ENCODE results near the gene RPP30. TPM values are rescaled to one million over a fixed set of nuclear protein-coding genes. Genes with fewer than 3 reads are reported as not detected.
A peak's percentile ranks its signal among the peaks of the same experiment; 100 is the strongest.
"Not testable (repeated sequence)": the region's sequence is repeated elsewhere in the genome, so short reads cannot be mapped to it uniquely, and the experiment has no call there.

The RPP30 gene
- total and polyA plus RNA-seq, 9 of the 15 experiments (the other 6 are each of a cell fraction or from before 2014, with no cell fraction given), result 37.3 to 170 (median 69.1) TPM

DNA sequence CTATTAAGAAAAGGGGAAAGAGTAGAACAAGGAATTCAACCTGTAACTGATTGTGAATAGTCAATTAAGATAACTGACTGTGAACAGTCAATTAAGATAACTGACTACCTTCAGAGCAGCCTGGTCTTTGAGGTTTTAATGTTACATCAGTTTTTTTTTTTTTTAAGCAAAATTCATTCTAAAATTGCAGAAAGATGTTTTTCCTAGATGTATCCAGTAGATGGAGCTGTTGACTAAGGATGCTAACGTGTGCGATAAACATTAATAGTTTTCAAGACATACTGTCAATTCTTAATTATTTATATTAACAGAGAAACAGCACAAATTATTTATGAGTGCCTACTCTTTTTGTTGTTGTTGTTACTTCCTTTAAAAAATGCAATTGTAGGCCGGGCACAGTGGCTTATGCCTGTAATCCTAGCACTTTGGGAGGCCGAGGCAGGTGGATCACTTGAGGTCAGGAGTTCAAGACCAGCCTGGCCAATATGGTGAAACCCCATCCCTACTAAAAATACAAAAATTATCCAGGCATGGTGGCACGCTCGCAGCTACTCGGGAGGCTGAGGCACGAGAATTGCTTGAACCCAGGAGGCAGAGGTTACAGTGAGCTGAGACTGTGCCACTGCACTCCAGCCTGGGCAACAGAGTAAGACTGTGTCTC lies 8.4 kb downstream of the RPP30 start:
- H2AFZ ChIP-seq (ENCODE audit: low read depth, low read length); H3K27ac ChIP-seq (ENCODE audit: extremely low read depth, low read depth, low read length); H3K9me1 ChIP-seq (ENCODE audit: control insufficient read depth, insufficient read depth, low read length); H4K20me1 ChIP-seq (replicated peaks; ENCODE audit: control insufficient read depth, insufficient read depth, low read length); H3K4me3 ChIP-seq; H3K9me3 ChIP-seq (replicated peaks; ENCODE audit: control insufficient read depth, insufficient read depth, low read depth, low read length); ATAC-seq; H3K9ac ChIP-seq (ENCODE audit: insufficient read depth in 1 of 2, low read depth in 2 of 2, low read length in 2 of 2); H3K4me1 ChIP-seq (replicated peaks in 1 of 2; ENCODE audit: control insufficient read depth in 2 of 2, insufficient read depth in 2 of 2, low read length in 2 of 2); H3K27me3 ChIP-seq (ENCODE audit: control insufficient read depth in 2 of 2, insufficient read depth in 2 of 2, low read length in 2 of 2); BruUV-seq (replicated peaks); H3K79me2 ChIP-seq (ENCODE audit: control insufficient read depth, insufficient read depth, low read length); in situ Hi-C loops (cut with MboI); H3K4me2 ChIP-seq (ENCODE audit: insufficient read depth, low read length); intact Hi-C loops (cut with micrococcal nuclease): not testable (repeated sequence)
- ChIA-PET POLR2A (interaction anchor here (1.2 kb wide), 1 partner anchor 370 kb away, joined by 3 read pairs; no protein-coding TSS in a partner anchor), CTCF (ENCODE audit: low intra/inter-chr PET ratio) (interaction anchor here (0.7 to 1.1 kb wide), 3 partner anchors 31 to 418 kb away, joined by 3 to 8 read pairs (median 3); no protein-coding TSS in a partner anchor)
- H3K36me3 ChIP-seq (ENCODE audit: control insufficient read depth, insufficient read depth, low read length), result peaks cover 83% of the 10 kb centered on the region
- 70% methylated on average over 7 of the region's 8 CpGs for WGBS (ENCODE audit: insufficient coverage, low coverage, missing lambda C conversion rate)
- DNase-seq (ENCODE audit: extremely low read depth in 1 of 4, low spot score in 3 of 4) (peak in 3 of 4 experiments; percentile 12 to 29 (median 13)), FAIRE-seq (peak; percentile 52)
- TF ChIP-seq RAD21 (CRISPR knock-in tag; conservative IDR thresholded peaks at IDR 0.05 in 1 of 2, IDR thresholded peaks at IDR 0.05 in 1 of 2) (peak; percentile 9 to 26; a peak in 2 of 4 replicates), ZNF384 (IDR thresholded peaks at IDR 0.05; ENCODE audit: low read depth, low read length) (peak; percentile 76)
- TF ChIP-seq, protein P1, sequence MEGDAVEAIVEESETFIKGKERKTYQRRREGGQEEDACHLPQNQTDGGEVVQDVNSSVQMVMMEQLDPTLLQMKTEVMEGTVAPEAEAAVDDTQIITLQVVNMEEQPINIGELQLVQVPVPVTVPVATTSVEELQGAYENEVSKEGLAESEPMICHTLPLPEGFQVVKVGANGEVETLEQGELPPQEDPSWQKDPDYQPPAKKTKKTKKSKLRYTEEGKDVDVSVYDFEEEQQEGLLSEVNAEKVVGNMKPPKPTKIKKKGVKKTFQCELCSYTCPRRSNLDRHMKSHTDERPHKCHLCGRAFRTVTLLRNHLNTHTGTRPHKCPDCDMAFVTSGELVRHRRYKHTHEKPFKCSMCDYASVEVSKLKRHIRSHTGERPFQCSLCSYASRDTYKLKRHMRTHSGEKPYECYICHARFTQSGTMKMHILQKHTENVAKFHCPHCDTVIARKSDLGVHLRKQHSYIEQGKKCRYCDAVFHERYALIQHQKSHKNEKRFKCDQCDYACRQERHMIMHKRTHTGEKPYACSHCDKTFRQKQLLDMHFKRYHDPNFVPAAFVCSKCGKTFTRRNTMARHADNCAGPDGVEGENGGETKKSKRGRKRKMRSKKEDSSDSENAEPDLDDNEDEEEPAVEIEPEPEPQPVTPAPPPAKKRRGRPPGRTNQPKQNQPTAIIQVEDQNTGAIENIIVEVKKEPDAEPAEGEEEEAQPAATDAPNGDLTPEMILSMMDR (IDR thresholded peaks at IDR 0.05 in 2 of 3, conservative IDR thresholded peaks at IDR 0.05 in 1 of 3; ENCODE audit: insufficient read depth in 2 of 3, low read depth in 1 of 3, low read length in 3 of 3), result peak in 1 of 3 experiments; percentile 54; a peak in 3 of 6 replicates

All from K562 (cell line).